Colon (tissue), 2 donors: ENCODE data around the gene EFR3B.
"Not testable (repeated sequence)": the region's sequence is repeated elsewhere in the genome, so short reads cannot be mapped to it uniquely, and the experiment has no call there.

Source experiments
- FAIRE-seq: peaks from 2 replicates; lab custom pipeline; 2012; peaks lifted over from hg19 to GRCh38; lab: Jason Lieb, UNC
- donor health status: control.
- donor health status: control.

The EFR3B gene

GRCh38 chr2:25150993-25151392, 109.1 kb downstream of the EFR3B start:
- not testable (repeated sequence) for FAIRE-seq

GRCh38 chr2:25151718-25152117, 109.8 kb downstream of the EFR3B start:
- FAIRE-seq: no peak

GRCh38 chr2:25155401-25155800, 113.5 kb downstream of the EFR3B start:
- FAIRE-seq: no peak

GRCh38 chr2:25158096-25158852, 116.4 kb downstream of the EFR3B start:
- no peak for FAIRE-seq

- no peak for FAIRE-seq
Observed at GRCh38 chr2:25159949-25160348, 118.1 kb downstream of the EFR3B start.

GRCh38 chr2:25160376-25160775, 118.5 kb downstream of the EFR3B start:
- FAIRE-seq: no peak

- FAIRE-seq: no peak
Observed at GRCh38 chr2:25161055-25161781, 119.3 kb downstream of the EFR3B start.

GRCh38 chr2:25162061-25162460, 120.2 kb downstream of the EFR3B start:
- not testable (repeated sequence) for FAIRE-seq

- FAIRE-seq: no peak
Observed at GRCh38 chr2:25164561-25164960, 122.7 kb downstream of the EFR3B start.

GRCh38 chr2:25165992-25166875, 124.4 kb downstream of the EFR3B start:
- no peak for FAIRE-seq

GRCh38 chr2:25168256-25169072, 126.6 kb downstream of the EFR3B start, which contains the start of gene POMC:
Gene POMC, minus strand, starts transcription at chr2:25168580. Its CDS starts 3,808 bp downstream, at chr2:25164772.
- FAIRE-seq: no peak

- no peak for FAIRE-seq
Observed at GRCh38 chr2:25169073-25169470, 127.2 kb downstream of the EFR3B start.

- no peak for FAIRE-seq
Observed at GRCh38 chr2:25170888-25171287, 129.0 kb downstream of the EFR3B start.

- no peak for FAIRE-seq
Observed at GRCh38 chr2:25173719-25174118, 131.8 kb downstream of the EFR3B start.

- FAIRE-seq: no peak
Observed at GRCh38 chr2:25174192-25174861, 132.5 kb downstream of the EFR3B start.

- no peak for FAIRE-seq
Observed at GRCh38 chr2:25176138-25176537, 134.3 kb downstream of the EFR3B start.

GRCh38 chr2:25176541-25177181, 134.8 kb downstream of the EFR3B start:
- no peak for FAIRE-seq

- FAIRE-seq: no peak
Observed at GRCh38 chr2:25177211-25177611, 135.3 kb downstream of the EFR3B start.

GRCh38 chr2:25178976-25179375, 137.1 kb downstream of the EFR3B start:
- no peak for FAIRE-seq

GRCh38 chr2:25184254-25184653, 142.4 kb downstream of the EFR3B start:
- FAIRE-seq: no peak
